Epidermal melanocyte (primary cell): ENCODE measurements around the gene RAB40C.
"Not testable (repeated sequence)": the region's sequence is repeated elsewhere in the genome, so short reads cannot be mapped to it uniquely, and the experiment has no call there.

Experiments used
- DNase-seq: peaks from one replicate; pipeline ENCODE4 v3.0.0; 2011; ENCODE audit warnings: low spot score; ENCODE audit not compliant: insufficient read length

RAB40C gene

DNA sequence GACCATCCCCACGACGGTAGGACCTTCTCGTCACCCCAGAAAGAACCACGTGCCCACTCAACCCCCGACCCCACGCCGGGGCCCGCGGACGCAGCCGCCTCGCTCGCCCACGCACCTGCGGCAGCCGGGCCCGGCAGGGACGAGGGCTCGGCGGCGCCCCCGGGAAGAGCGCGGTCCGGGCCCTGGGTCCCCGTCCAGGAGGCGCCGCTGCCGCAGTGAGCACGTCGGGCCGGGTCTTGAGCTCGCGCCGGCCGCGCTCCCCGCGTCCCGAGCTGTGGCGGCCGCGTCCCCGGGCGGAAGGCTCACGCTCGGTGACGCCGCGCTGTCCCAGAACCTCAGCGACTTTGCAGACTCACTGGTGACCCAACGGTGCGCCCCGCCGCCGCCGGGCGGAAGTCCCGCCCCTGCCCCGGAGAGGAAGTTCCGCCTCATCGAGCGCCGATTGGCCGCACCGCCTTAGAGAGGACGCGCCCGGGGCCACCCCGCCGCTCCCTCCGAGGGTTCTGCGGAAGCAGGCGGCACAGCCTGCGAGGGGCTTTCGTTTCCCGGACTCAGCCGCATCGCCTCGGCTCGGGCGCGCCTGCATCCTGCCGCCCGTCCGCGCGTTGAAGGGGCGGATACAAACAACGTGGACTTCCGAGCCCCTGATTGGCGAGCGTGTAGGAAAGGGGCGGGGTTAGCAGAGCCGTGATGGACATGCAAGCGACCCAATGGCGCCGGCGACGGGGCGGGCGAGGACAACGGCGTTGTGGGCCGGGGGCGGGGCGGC lies 793 bp upstream of the RAB40C start:
- DNase-seq: peak; percentile 94

DNA sequence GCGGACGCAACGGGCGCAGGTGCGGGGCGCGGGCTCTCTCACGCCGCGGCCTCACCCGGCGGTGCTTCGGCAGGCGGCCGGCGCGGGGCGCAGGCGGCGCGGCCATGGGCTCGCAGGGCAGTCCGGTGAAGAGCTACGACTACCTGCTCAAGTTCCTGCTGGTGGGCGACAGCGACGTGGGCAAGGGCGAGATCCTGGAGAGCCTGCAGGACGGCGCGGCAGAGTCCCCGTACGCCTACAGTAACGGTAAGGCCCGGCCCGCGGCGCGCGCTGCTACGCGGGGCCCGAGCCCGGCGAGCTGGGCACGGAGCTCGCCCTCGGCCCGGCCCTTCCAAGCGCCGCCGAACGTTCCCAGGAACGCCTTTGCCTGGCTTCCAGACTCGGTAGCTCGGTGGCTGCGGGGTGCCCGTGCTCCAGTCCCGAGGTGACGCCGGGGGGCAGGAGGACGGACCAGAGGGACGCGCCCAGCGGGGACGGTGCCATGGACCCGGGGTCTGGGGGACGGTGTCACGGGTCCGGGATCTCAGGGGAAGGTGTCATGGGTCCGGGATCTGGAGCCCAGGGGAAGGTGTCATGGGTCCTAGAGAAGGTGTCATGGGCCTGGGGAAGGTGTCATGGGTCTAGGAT lies 435 bp downstream of the RAB40C start:
- DNase-seq: no peak

DNA sequence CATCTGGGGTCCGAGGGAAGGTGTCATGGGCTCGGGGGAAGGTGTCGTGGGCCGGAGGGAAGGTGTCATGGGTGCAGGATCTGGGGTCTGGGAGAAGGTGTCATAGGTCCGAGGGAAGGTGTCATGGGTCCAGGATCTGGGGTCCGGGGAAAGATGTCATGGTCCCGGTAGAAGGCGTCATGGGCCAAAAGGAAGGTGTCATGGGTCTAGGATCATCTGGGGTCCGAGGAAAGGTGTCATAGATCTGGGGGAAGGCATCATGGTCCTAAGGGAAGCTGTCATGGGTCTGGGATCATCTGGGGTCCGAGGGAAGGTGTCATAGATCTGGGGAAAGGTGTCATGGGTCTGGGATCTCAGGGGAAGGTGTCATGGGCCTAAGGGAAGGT lies 942 bp downstream of the RAB40C start:
- no peak for DNase-seq

DNA sequence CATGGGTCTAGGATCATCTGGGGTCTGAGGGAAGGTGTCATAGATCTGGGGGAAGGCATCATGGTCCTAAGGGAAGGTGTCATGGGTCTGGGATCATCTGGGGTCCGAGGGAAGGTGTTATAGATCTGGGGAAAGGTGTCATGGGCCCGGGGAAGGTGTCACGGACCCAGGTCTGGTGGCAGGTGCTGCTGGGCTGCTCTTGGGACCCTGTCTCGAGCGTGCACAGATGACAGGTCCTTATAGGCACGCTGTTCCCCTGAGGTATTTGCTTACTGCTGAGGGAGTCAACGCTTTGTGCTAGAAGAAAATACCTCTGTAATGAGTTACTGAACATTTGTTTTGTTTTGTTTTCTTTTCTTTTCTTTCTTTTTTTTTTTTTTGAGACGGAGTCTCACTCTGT lies 1.4 kb downstream of the RAB40C start:
- DNase-seq: no peak

DNA sequence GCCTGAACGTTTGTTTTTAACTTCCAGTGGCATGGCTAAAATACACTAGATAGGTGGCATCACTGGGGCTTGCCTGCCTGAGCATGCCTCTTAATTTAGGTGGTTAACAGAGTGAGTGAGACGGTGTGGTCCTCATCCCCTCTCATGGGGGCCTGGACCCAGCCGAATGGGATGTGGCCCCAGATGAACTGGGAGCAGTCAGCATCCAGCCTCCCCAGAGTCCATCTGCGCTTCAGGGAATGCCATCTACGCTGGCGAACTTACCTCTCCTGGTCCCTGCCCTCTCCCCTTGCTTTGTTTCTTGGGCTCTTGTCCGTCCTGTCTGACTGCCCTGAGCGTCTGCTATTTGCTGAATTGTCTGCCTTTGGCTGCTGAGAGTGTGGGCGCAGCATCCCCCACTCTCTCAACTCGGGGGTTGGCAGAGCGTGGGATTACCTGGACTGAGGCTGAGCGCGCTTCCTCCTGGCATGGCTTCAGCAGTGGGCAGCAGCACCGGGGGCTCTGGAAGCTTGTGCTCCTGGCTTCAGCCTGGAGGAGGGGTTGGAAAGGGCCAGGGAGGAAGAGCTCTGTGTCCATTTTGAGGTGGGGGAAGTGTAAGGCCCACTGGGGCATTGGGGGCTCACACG lies 2.1 kb downstream of the RAB40C start:
- DNase-seq: no peak

DNA sequence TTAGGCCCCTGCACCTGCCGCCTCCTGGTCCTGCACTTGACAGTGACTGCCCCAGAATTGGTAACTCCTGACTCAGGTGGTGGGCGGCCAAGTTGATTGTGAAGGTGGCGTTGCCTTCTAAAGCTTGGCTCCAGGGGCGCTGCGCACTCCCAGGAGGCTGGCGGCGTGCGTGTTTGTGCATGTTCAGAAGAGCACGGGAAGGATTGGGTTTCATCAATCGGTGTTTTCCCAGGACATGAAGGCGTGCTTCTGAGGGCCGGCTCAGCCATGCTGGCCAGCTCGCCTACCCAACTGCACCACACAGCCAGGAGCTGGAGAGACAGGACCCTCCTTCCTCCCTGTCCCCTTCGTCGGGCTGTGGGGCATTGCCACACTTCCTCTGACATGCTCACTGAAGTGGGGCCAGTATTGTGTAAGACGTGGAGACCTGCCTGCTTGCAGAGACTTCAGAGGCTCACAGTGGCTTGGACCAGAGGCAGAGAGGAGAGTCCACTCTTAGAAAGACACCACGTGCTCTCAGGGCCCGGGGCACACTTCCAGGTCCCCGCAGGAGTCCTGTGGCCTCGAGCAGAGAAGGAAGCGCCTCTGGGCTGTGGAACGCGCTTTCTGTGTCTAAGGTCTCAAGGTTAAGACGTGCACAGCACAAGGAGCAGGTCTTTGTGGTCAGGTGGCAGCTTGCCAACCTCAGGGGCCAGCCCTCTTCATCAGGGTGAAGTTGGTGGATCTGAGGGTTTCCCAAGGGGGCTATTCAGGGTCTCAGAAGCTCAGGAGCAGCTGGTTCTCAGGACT lies 2.8 kb downstream of the RAB40C start:
- DNase-seq: no peak

DNA sequence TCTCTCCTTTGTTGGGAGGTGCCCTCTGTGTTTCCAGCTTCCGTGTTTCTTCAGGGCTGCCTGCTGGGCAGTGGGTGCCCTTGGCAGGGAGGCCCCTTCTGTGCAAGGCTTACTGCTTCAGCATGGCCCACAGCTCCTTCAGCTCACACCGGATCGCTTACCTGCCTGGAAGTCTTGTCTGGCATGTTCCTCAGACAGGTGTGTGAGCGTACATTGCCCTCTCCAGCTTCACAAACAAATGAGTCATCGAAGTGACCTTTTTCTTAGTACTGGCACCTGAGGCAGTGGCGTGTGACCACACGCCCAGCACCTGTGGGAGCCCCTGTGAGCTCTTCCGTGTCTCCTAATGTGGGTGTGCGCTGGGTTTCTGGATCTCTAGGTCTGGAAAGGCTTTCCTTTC lies 3.5 kb downstream of the RAB40C start:
- no peak for DNase-seq

DNA sequence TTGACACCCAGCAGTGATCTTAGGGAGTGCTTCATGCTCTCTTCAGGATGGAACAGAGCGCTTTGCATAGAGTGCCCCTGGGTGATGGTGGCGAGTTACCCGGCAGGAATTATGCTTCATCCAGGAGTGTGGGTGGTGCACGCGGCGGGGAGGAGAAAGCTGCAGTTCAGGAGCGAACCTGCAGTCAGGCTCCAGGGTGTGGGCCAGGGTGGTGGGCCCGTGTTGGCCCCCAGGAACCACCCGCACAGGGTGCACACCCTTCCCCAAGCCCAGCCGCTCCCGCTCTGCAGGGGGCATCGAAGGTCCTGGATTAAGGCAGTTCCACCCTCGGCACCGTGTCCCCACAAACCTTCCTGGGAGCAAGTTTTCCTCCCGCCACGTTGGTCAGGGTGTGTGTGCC lies 3.9 kb downstream of the RAB40C start:
- DNase-seq: no peak

DNA sequence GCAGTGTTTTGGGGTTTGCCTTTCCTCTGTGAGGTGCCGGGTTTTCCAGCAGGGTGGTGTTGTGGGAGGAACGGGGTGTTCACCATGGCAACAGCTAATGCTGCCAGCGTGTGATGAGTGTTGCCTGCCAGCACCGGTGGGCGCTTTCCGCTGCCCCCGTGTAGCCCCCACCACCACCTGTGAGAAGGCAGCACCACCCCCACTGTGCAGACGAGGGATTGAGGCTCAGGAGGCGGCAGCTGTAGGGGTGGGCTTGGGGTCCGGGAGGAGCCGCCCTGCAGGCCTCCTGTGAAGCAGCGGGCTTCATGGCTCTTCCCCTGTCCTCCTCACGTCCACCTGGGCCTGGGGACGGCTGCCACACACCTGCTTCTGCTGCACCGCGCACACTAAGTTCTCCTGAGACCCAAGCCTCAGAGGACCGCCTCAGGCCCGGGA lies 5.2 kb downstream of the RAB40C start:
- DNase-seq: no peak

DNA sequence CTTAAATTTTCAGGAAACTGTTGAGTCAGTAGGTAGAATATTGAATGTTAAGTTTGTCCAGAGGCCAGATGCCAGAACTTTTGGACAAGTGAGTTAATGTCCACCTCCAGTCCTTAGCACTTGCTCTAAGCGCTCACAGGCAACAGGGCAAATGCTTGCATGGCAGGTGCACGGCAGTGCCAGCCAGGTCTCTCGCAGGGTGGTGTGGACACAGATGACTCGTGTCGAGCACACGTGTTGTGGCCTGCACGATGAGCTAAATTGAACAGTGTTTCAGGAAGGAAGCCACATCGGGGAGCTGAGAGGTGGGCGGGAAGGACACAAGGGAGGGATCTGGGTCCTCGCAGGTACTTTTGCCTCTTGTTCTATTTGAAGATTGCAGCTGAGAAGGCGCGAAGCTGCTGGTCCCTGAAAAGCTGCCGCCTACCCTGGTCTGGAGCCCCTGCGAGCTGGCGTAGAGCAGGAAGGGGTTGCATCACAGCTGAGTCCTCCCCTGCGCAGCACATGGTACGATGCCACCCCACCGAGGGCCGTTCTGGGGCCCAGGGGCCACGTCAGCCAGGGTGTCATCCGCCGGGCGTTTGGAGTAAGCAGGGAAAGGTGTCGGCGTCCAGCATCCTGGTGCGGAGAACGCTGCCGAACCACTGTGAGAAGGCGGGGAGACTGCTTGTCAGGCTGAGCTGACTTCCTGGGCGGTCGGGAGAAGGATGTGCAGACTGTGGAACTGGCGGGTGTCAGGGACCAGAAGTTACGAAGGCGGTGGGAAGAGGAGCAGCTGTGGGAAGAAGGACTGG lies 6.3 kb downstream of the RAB40C start:
- DNase-seq: no peak

DNA sequence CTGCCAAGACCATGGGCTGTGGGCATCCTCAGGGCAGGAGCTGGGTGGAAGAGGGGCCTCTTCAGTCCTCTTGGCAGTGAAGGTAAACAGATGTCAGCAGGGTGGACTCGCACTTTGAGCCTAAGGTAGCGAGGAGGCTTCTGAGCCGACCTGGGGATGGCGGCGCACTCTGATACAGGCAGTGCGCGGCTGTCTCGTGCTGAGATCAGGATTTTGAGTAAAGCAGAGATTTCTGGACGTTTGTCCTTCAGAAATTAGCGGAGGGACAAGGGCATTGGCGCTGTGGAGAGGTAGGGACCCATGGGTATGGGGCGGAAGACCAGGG lies 6.8 kb downstream of the RAB40C start:
- DNase-seq: no peak

DNA sequence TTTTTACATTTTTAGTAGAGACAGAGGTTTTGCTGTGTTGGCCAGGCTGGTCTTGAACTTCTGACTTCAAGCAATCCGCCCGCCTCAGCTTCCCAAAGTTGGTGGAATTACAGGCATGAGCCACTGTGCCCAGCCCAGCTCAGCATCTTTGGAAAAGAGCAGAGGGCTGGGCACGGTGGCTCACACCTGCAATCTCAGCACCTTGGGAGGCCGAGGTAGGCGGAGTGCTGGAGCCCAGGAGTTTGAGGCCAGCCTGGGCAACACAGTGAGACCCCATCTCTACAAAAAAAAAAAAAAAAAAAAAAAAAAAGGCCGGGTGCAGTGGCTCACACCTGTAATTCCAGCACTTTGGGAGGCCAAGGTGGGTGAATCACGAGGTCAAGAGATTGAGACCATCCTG lies 7.8 kb downstream of the RAB40C start:
- DNase-seq: not testable (repeated sequence)

DNA sequence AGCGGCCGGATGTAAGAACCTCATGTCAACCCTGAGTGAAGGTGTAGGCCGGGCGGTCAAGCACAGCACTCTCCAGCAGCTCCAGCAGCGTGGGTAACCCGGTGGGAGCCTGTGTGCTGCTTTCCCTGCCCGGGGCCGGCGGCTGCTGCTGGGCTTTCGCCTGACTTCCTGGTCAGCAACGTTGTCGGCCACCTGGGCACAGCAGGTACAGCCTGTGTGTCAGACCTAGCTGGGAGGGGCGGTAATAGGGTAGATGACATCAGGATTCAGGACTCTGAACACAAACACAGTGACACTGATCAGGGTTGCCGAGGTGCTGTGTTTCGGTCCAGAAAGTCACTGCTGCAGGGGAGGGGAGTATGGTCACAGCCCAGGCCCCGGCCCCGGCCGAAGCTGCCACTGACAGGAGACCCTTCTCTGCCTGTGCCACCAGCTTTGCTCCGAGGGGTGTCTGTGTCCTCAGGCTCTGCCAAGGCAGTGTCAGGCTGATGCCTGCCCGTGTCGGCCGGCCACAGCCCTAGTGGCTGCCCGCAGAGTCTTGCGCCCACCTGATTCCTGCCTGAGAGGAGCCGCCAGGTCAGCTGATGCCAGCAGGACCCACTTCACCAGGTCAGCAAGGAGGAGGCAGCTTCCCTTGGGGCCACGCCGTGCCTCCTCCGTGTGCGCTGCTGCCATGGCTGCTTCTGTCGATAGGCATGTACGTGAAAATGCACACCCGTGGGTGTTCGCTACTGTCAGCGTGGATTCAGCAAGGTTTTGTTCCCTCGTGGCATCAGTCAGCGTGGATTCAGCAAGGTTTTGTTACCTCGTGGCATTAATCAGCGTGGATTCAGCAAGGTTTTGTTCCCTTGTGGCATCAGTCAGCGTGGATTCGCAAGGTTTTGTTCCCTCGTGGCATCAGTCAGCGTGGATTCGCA lies 9.2 kb downstream of the RAB40C start:
- DNase-seq: no peak

DNA sequence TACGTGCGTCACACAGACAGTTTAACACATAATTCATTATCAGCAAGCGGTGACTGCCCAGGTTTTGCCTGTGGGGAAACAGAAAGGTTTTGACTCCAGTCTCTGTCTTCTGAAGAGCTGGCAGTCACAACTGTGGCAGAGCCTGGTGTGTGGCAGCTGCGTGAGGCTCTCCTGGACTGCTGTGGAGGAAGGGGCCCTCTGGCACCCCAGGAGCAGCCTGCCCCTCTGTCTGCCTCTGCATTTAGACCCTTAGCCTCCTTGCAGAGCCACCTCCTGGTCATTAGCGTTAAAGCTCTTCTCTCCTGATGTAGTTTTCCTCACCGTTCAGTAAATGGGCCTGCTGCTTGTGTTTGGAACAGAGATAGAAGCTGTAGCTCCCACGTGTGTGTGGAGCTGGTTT lies 10.9 kb downstream of the RAB40C start:
- no peak for DNase-seq

DNA sequence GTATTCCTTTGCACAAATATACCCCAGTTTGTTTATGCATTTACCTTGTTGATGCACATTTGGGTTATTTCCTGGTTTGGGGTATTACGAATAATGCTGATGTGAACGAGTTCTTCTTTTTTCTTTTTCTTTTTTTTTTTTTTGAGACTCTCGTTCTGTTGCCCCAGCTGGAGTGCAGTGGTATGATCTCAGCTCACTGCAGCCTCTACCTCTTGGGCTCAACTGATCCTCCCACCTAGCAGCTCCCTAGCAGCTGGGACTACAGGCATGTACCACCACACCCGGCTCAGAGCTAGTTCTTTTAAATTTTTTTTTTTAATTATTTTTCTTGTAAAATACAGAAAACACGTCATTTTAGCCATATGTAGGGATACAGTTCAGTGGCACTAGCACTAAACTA lies 14.1 kb downstream of the RAB40C start:
- no peak for DNase-seq

DNA sequence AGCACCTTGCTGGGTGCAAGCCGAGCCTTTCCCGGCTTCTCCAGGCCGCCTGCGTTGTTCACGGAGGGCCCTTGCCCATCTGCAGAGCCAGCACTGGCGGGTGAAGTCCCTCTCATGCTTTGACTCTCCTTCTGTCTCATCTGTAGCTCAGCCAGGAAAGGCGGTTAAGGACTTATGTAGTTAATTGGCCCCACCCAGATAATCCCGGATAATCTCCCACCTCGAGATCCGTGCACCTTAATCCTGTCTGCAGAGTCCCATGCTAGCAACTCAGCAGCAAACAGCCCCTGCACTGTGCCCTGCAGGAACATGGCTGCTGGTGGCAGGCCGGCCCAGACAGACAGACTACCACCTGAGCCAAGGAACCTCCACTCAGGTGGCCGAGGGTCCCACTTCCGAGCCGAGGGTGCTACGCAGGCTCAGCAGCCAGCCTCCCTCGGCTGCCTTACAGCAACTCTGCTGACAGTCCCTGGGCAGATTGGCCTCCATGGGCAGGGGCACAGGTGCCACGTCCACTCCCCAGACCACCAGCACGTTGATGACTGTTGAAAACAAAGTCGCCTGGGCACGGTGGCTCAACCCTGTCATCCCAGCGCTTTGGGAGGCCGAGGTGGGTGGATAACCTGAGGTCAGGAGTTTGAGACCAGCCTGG lies 16.9 kb downstream of the RAB40C start:
- DNase-seq: no peak

DNA sequence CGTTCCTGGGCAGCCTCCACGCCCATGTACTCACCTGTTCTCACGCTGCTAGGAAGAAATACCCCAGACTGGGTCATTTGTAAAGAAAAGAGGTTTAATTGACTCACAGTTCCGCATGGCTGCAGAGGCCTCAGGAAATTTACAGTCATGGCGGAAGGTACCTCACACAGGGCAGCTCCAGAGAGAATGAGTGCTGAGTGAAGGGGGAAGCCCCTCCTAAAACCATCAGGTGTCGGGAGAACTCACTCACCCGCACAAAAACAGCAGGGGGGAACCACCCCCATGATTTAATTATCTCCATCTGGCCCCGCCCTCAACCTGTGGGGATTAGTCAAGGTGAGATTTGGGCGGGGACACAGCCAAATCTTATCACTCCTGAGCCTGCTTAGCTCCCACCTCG lies 18.2 kb downstream of the RAB40C start:
- no peak for DNase-seq

DNA sequence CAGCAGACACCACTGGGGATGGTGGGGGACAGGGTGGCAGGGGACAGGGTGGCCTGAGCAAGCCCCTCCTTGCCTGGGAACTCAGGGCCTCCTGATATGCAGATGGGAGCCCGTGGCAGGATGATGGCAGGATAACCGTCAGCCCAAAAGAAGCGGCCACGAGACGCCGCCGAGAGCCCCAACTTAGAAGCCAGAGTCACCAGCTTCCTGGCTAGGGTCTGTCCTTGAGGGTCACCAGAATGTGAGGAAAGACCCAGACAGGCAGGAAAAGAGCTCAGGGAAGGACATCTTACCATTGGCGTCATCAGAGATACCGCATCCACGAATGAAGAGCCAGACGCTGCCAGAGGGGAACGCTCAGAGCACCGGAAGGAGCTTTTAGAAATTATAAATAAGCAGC lies 19.4 kb downstream of the RAB40C start:
- no peak for DNase-seq

DNA sequence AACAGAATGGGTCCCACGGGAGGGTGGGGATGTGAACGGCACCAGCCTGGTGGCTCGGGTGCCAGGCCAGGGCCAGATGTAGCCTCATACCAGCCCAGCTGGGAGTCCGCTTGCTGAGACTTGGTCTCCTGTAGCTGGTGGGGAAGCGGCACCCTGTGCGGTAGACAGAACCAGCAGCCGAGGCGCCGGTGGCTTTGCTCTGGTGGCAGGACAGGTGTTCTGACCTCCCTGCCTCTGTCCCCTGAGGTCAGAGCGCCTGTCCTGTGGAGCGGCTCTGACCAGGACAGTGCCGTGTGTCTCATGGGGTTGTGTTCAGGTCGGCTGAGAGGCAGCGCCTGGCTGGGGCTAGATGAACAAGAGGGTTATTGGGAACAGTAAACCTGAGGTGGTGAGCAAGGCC lies 20.1 kb downstream of the RAB40C start:
- no peak for DNase-seq
